IMR-90 (cell line): Measurements from ENCODE around the gene TEF. TPM values are rescaled to one million over a fixed set of nuclear protein-coding genes. Genes with fewer than 3 reads are reported as not detected.

Source experiments
- ATAC-seq: fragments of 200-7000 bp; cut with Tn5 transposase; 2 replicates; pipeline ENCODE4 v1.9.1; 2020; ENCODE audit warnings: low read depth, mild to moderate bottlenecking, moderate library complexity
- BruUV-seq: library from RNA; stranded (reverse); fragments of 400-500 nt; replicated peaks from 2 replicates; lab custom pipeline; 2021; lab: Mats Ljungman, UMichigan
- CTCF ChIA-PET: fragments of 300-600 bp; formaldehyde crosslinking; extraction: SDS; loops from one replicate; lab custom pipeline; 2021; ENCODE audit warnings: antibody characterized with exemption; lab: Yijun Ruan, JAX
- POLR2A ChIA-PET: fragments of 300-600 bp; sonication (Branson Sonifier 250); formaldehyde crosslinking; loops from one replicate; lab custom pipeline; 2022; ENCODE audit warnings: antibody characterized with exemption; ENCODE audit not compliant: unreplicated experiment; lab: Charles Lee
- DNase-seq: peaks from one replicate; pipeline ENCODE4 v3.0.0; 2013
- H2AFZ ChIP-seq: replicated peaks from 2 replicates; pipeline ENCODE3; 2013; ENCODE audit warnings: low read length, mild to moderate bottlenecking; ENCODE audit not compliant: poor library complexity
- H2AK5ac ChIP-seq: 2 replicates; pipeline ENCODE4 v1.6.1; 2013; ENCODE audit warnings: low read depth, low read length, inconsistent platforms
- H2AK9ac ChIP-seq: replicated peaks from 2 replicates; pipeline ENCODE3; 2013; ENCODE audit warnings: mild to moderate bottlenecking, low read depth, low read length, moderate library complexity; ENCODE audit not compliant: poor library complexity
- H2BK120ac ChIP-seq: 2 replicates; pipeline ENCODE4 v1.6.1; 2013; ENCODE audit warnings: low read depth, low read length, inconsistent platforms
- H2BK15ac ChIP-seq: 3 replicates; pipeline ENCODE4 v1.6.1; 2013; ENCODE audit warnings: low read depth, low read length, inconsistent platforms
- H2BK20ac ChIP-seq: 2 replicates; pipeline ENCODE4 v1.6.1; 2013; ENCODE audit warnings: low read depth, mild to moderate bottlenecking, inconsistent platforms, low read length, moderate library complexity
- H2BK5ac ChIP-seq: 2 replicates; pipeline ENCODE4 v1.6.1; 2013; ENCODE audit warnings: mild to moderate bottlenecking, low read depth, low read length, inconsistent platforms; ENCODE audit not compliant: poor library complexity, severe bottlenecking
- H3K14ac ChIP-seq: replicated peaks from 2 replicates; pipeline ENCODE4 v1.6.1; 2013; ENCODE audit warnings: low read depth, low read length, inconsistent platforms
- H3K18ac ChIP-seq: 2 replicates; pipeline ENCODE4 v1.6.1; 2013; ENCODE audit warnings: low read depth, low read length, control low read depth
- H3K23ac ChIP-seq: 2 replicates; pipeline ENCODE4 v1.6.1; 2013; ENCODE audit warnings: low read depth, low read length, inconsistent platforms
- H3K27ac ChIP-seq: 2 replicates; pipeline ENCODE4 v1.5.1; 2013; ENCODE audit warnings: mild to moderate bottlenecking, control low read depth, low read length; ENCODE audit not compliant: insufficient read depth
- H3K27me3 ChIP-seq: 2 replicates; pipeline ENCODE4 v1.6.1; 2013; ENCODE audit warnings: low read length; ENCODE audit not compliant: control insufficient read depth, insufficient read depth
- H3K36me3 ChIP-seq: 2 replicates; pipeline ENCODE4 v1.6.1; 2013; ENCODE audit warnings: low read length, mixed read lengths; ENCODE audit not compliant: control insufficient read depth, insufficient read depth
- H3K4ac ChIP-seq: 2 replicates; pipeline ENCODE4 v1.6.1; 2013; ENCODE audit warnings: low read depth, low read length, inconsistent platforms
- H3K4me1 ChIP-seq: 2 replicates; pipeline ENCODE4 v1.6.1; 2013; ENCODE audit warnings: low read length, mixed read lengths; ENCODE audit not compliant: control insufficient read depth, insufficient read depth
- H3K4me2 ChIP-seq: 2 replicates; pipeline ENCODE4 v1.6.1; 2013; ENCODE audit warnings: low read depth, mild to moderate bottlenecking, control low read depth, low read length, moderate library complexity
- H3K4me3 ChIP-seq: 2 replicates; pipeline ENCODE4 v1.5.1; 2013; ENCODE audit warnings: low read depth, mild to moderate bottlenecking, control low read depth, low read length, moderate library complexity; ENCODE audit not compliant: insufficient read depth
- H3K56ac ChIP-seq: 2 replicates; pipeline ENCODE4 v1.6.1; 2013; ENCODE audit warnings: low read length, inconsistent platforms; ENCODE audit not compliant: insufficient read depth; ENCODE audit errors: extremely low read depth
- H3K79me1 ChIP-seq, 2 experiments: 2 replicates each; pipeline ENCODE4 v1.6.1; 2013; ENCODE audit warnings: low read length in 2 of 2, inconsistent platforms in 1 of 2, low read depth in 1 of 2
- H3K9ac ChIP-seq: 2 replicates; pipeline ENCODE4 v1.6.1; 2013; ENCODE audit warnings: low read depth, low read length, control low read depth
- H3K9me1 ChIP-seq: 2 replicates; pipeline ENCODE4 v1.6.1; 2013; ENCODE audit warnings: low read length, inconsistent platforms; ENCODE audit not compliant: insufficient read depth
- H3K9me3 ChIP-seq: 2 replicates; pipeline ENCODE4 v1.6.1; 2013; ENCODE audit warnings: low read length; ENCODE audit not compliant: control insufficient read depth, insufficient read depth
- H4K20me1 ChIP-seq: 2 replicates; pipeline ENCODE4 v1.6.1; 2013; ENCODE audit warnings: low read length, inconsistent platforms; ENCODE audit not compliant: insufficient read depth
- H4K5ac ChIP-seq: 2 replicates; pipeline ENCODE4 v1.6.1; 2013; ENCODE audit warnings: mild to moderate bottlenecking, low read depth, low read length, control low read depth
- H4K8ac ChIP-seq, 2 experiments: 2 replicates each; pipeline ENCODE4 v1.6.1; 2013; ENCODE audit warnings: low read depth in 2 of 2, low read length in 2 of 2, control low read depth in 1 of 2, inconsistent platforms in 1 of 2
- H4K91ac ChIP-seq: 2 replicates; pipeline ENCODE4 v1.6.1; 2013; ENCODE audit warnings: low read depth, low read length, inconsistent platforms; ENCODE audit not compliant: insufficient read depth
- BHLHE40 ChIP-seq: fragments of 150-350 bp; IDR thresholded peaks from 2 replicates; pipeline ENCODE4 v1.6.1; 2016; ENCODE audit warnings: mild to moderate bottlenecking, low read depth, low read length
- CEBPB ChIP-seq: IDR thresholded peaks from 2 replicates; pipeline ENCODE4 v1.6.1; 2012; ENCODE audit warnings: low read depth, low read length, improper control_type of control experiment
- CHD1 ChIP-seq: IDR thresholded peaks from 2 replicates; pipeline ENCODE4 v1.6.1; 2012; ENCODE audit warnings: low read depth, low read length, improper control_type of control experiment
- FOS ChIP-seq: fragments of 150-350 bp; IDR thresholded peaks from 2 replicates; pipeline ENCODE4 v1.6.1; 2016; ENCODE audit warnings: low read depth, low read length
- MAFK ChIP-seq: IDR thresholded peaks from 2 replicates; pipeline ENCODE4 v1.6.1; 2012; ENCODE audit warnings: low read depth, low read length, improper control_type of control experiment
- MAZ ChIP-seq: IDR thresholded peaks from 2 replicates; pipeline ENCODE4 v1.6.1; 2012; ENCODE audit warnings: low read depth, mild to moderate bottlenecking, low read length, improper control_type of control experiment, moderate library complexity, borderline replicate concordance
- MXI1 ChIP-seq: IDR thresholded peaks from 2 replicates; pipeline ENCODE4 v1.6.1; 2012; ENCODE audit warnings: low read depth, mild to moderate bottlenecking, low read length, moderate library complexity, borderline replicate concordance
- NFE2L2 ChIP-seq: fragments of 150-350 bp; IDR thresholded peaks from 2 replicates; pipeline ENCODE4 v1.6.1; 2016; ENCODE audit warnings: low read depth, mild to moderate bottlenecking, low read length
- POLR2A ChIP-seq: IDR thresholded peaks from 2 replicates; pipeline ENCODE4 v1.6.1; 2012; ENCODE audit warnings: mild to moderate bottlenecking, low read depth, low read length
- RAD21 ChIP-seq: IDR thresholded peaks from 2 replicates; pipeline ENCODE4 v1.6.1; 2012; ENCODE audit warnings: low read length, improper control_type of control experiment
- RCOR1 ChIP-seq: IDR thresholded peaks from 2 replicates; pipeline ENCODE4 v1.6.1; 2012; ENCODE audit warnings: mild to moderate bottlenecking, low read length, improper control_type of control experiment; ENCODE audit not compliant: insufficient replicate concordance
- RFX5 ChIP-seq: IDR thresholded peaks from 2 replicates; pipeline ENCODE4 v1.8.0; 2012; ENCODE audit warnings: low read depth, mild to moderate bottlenecking, low read length, moderate library complexity
- SMC3 ChIP-seq: fragments of 150-350 bp; IDR thresholded peaks from 2 replicates; pipeline ENCODE4 v1.6.1; 2016; ENCODE audit warnings: low read depth, mild to moderate bottlenecking, antibody characterized with exemption, low read length, moderate library complexity
- WGBS, 2 experiments: methylation state at CpG; one replicate each; pipeline versions ENCODE4 v1.1.5 to v1.1.7; 2013; ENCODE audit warnings: missing lambda C conversion rate in 2 of 2; ENCODE audit not compliant: insufficient read length in 1 of 2; ENCODE audit errors: extremely low coverage in 2 of 2; 5-methylcytosine and 5-hydroxymethylcytosine counted together
- dilution Hi-C: fragments of 300-500 bp; cut with HindIII; formaldehyde crosslinking; loops from one replicate; pipeline ENCODE4 v1.14.3; 2018; ENCODE audit warnings: low sequenced_read_pairs; ENCODE audit not compliant: unreplicated experiment
- in situ Hi-C: fragments of 300-500 bp; cut with MboI; formaldehyde crosslinking; loops from 3 replicates; pipeline ENCODE4 v1.14.3; 2019; ENCODE audit warnings: low sequenced_read_pairs, inconsistent platforms, mixed read lengths
- intact Hi-C: fragments of 100-400 bp; cut with micrococcal nuclease; formaldehyde crosslinking; loops from 2 replicates; pipeline ENCODE4 v1.10.0; 2022
- polyA plus RNA-seq, 3 experiments: library from polyadenylated mRNA; depleted of rRNA; stranded (reverse); fragments of >200 nt; gene quantifications; 2 replicates each; pipeline ENCODE4 v1.2.3, GENCODE V29; 2012; ENCODE audit warnings: low replicate concordance in 1 of 3
- total RNA-seq: library from RNA; depleted of rRNA; stranded (reverse); fragments of >200 nt; gene quantifications from 2 replicates; pipeline ENCODE4 v1.2.3, GENCODE V29; 2012
- TF ChIP-seq, protein P1 (sequence below): fragments of 150-350 bp; IDR thresholded peaks from 2 replicates; pipeline ENCODE4 v1.6.1; 2016; ENCODE audit warnings: low read depth, mild to moderate bottlenecking, low read length, moderate library complexity, borderline replicate concordance
- TF ChIP-seq, protein P2 (sequence below): conservative IDR thresholded peaks from 2 replicates; pipeline ENCODE4 v1.5.1; 2012; ENCODE audit warnings: mild to moderate bottlenecking, low read depth, low read length, improper control_type of control experiment
- TF ChIP-seq, protein P3 (sequence below): fragments of 150-350 bp; IDR thresholded peaks from 2 replicates; pipeline ENCODE4 v1.6.1; 2017; ENCODE audit warnings: mild to moderate bottlenecking, antibody characterized with exemption, low read length, low read depth

The TEF gene
- total and polyA plus RNA-seq, 2 of the 4 experiments (the other 2 are of a cell fraction) = 5.6 to 11.6 TPM

GRCh38 chr22:41341012-41341411 is 40.7 kb upstream of the TEF start:
- Histone ChIP-seq H4K91ac (no peak overlapping the region), H3K9ac (no peak overlapping the region), H3K36me3 (peaks cover 71% of the 10 kb centered on the region), H3K14ac (no peak overlapping the region), H3K4me3 (no peak overlapping the region), H3K4me1 (no peaks in the 10 kb centered on the region), H3K23ac (no peak overlapping the region), H3K27ac (no peak overlapping the region), H4K5ac (no peak overlapping the region), H2AK9ac (peak overlapping the region; percentile 28), H3K27me3 (no peaks in the 10 kb centered on the region), H3K79me1 (peaks cover 9 to 54% of the 10 kb centered on the region in 2 experiments; a peak in 3 of 4 replicates), H4K8ac (no peak overlapping the region), H3K18ac (no peak overlapping the region), H2BK15ac (no peak overlapping the region), H2BK20ac (no peak overlapping the region), H3K4me2 (no peak overlapping the region), H3K4ac (no peak overlapping the region), H3K9me1 (no peaks in the 10 kb centered on the region; the same call in 1 of the 2 replicates), H2AFZ (no peak overlapping the region), H3K9me3 (no peaks in the 10 kb centered on the region), H4K20me1 (0 out of 2 replicates have a peak, but pooled peaks cover 4% of the 10 kb centered on the region), H3K56ac (no peak overlapping the region), H2BK5ac (no peak overlapping the region), H2BK120ac (no peak overlapping the region), H2AK5ac (no peak overlapping the region)
- no TSS peak for BruUV-seq
- ATAC-seq (no peak), DNase-seq (no peak)
- TF ChIP-seq RAD21 (no peak), MXI1 (no peak), POLR2A (no peak), BHLHE40 (no peak), CHD1 (no peak), RCOR1 (no peak), FOS (no peak), NFE2L2 (no peak), CEBPB (no peak), MAZ (no peak), RFX5 (no peak), MAFK (no peak), SMC3 (no peak)
- TF ChIP-seq, protein P1, sequence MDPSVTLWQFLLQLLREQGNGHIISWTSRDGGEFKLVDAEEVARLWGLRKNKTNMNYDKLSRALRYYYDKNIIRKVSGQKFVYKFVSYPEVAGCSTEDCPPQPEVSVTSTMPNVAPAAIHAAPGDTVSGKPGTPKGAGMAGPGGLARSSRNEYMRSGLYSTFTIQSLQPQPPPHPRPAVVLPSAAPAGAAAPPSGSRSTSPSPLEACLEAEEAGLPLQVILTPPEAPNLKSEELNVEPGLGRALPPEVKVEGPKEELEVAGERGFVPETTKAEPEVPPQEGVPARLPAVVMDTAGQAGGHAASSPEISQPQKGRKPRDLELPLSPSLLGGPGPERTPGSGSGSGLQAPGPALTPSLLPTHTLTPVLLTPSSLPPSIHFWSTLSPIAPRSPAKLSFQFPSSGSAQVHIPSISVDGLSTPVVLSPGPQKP = no peak
- TF ChIP-seq, protein P2, sequence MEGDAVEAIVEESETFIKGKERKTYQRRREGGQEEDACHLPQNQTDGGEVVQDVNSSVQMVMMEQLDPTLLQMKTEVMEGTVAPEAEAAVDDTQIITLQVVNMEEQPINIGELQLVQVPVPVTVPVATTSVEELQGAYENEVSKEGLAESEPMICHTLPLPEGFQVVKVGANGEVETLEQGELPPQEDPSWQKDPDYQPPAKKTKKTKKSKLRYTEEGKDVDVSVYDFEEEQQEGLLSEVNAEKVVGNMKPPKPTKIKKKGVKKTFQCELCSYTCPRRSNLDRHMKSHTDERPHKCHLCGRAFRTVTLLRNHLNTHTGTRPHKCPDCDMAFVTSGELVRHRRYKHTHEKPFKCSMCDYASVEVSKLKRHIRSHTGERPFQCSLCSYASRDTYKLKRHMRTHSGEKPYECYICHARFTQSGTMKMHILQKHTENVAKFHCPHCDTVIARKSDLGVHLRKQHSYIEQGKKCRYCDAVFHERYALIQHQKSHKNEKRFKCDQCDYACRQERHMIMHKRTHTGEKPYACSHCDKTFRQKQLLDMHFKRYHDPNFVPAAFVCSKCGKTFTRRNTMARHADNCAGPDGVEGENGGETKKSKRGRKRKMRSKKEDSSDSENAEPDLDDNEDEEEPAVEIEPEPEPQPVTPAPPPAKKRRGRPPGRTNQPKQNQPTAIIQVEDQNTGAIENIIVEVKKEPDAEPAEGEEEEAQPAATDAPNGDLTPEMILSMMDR = no peak
- TF ChIP-seq, protein P3, sequence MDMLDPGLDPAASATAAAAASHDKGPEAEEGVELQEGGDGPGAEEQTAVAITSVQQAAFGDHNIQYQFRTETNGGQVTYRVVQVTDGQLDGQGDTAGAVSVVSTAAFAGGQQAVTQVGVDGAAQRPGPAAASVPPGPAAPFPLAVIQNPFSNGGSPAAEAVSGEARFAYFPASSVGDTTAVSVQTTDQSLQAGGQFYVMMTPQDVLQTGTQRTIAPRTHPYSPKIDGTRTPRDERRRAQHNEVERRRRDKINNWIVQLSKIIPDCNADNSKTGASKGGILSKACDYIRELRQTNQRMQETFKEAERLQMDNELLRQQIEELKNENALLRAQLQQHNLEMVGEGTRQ = no peak
- dilution Hi-C loops (no loop called here), in situ Hi-C loops (no loop called here), intact Hi-C loops (no loop called here)
- WGBS, 2 experiments = no CpG with 5 or more reads among the region's 8 CpGs
- ChIA-PET POLR2A (no interaction called here), CTCF (no interaction called here)
